CD4-positive, alpha-beta T cell treated with Interleukin-15 for 1 hour (primary cell): ENCODE measurements around the gene DEGS2.
"Not testable (repeated sequence)": the region's sequence is repeated elsewhere in the genome, so short reads cannot be mapped to it uniquely, and the experiment has no call there.

Experiments
- DNase-seq: peaks from one replicate; pipeline ENCODE4 v3.0.0-alpha.2; 2020

The DEGS2 gene

GRCh38 chr14:100176811-100177327 is 17.4 kb upstream of the DEGS2 start:
- DNase-seq: no peak

DNA sequence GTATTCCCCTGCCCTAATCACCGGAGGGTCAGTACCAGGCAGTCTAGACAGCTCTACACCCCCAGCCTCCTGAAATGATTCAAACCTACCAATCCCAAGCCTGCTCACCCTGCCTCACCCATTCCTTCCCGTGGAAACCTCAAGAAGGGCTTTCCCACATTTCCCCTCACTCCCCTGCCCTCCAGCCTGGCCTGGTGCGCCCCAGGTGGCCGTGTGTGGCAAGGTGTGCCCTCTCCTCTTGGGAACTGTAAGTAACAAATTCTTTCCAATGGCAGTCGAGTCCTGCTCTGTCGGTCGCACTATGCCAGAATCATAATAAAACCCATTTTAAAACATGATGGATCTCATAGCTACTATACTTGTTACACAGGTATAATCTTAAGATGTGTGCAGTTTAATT is 13.9 kb upstream of the DEGS2 start:
- no peak for DNase-seq

- DNase-seq: no peak
These were observed 13.4 kb upstream of the DEGS2 start for GRCh38 chr14:100172811-100173210.

- DNase-seq: no peak
These were observed 11.4 kb upstream of the DEGS2 start for GRCh38 chr14:100170880-100171279.

GRCh38 chr14:100168506-100168905 is 9.1 kb upstream of the DEGS2 start:
- no peak for DNase-seq

GRCh38 chr14:100165831-100166440 is 6.5 kb upstream of the DEGS2 start:
- no peak for DNase-seq

GRCh38 chr14:100165376-100165775 is 5.9 kb upstream of the DEGS2 start:
- DNase-seq: no peak

DNA sequence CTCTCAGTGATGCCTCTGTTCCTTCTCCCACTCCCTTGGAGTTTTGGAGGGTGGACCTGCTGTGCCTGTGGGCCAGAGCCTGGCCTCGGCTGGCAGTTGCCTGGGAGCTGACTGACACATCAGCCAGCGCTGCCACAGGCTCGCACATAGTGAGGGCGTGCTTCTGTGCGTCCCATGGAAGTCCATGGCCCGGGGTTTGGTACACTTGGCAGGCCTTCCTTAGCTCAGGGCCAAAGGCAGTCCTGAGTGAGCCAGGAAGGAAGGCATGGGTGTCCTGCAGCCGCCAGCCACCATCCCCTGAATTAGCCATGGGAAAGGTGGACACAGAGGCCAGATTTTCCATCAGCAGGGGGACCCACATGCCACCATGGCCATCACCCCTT is 1.1 kb upstream of the DEGS2 start:
- DNase-seq: no peak

GRCh38 chr14:100159865-100160533 is 554 bp upstream of the DEGS2 start:
- DNase-seq: no peak

DNA sequence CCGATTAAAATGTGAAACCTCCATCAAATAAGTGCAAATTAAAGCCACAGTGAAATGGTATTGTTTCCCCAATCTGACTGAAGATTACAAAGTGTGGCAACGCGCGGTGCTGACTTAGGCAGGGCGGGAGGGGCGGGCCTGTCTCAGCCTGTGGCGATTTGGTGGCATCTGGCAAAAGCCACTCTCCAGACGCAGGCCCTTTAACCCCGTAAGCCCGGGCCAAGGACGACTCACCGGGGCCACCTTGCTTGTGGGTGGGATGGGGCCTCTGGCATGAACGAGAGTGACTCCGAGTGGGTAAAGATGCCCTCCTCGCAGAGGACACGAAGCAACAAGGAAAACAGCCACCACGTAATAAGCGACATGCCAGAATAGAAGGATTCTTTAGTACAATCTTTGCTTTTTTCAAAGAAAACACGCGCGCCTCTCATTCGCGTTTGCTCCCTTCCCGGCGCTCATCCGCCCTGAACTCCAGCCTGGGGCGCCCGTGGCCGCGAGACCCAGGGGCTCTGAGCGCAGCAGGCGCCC is 815 bp downstream of the DEGS2 start:
- no peak for DNase-seq

- DNase-seq: not testable (repeated sequence)
These were observed 1.8 kb downstream of the DEGS2 start for GRCh38 chr14:100157548-100158232.

GRCh38 chr14:100156776-100157175 is 2.7 kb downstream of the DEGS2 start:
- DNase-seq: no peak

DNA sequence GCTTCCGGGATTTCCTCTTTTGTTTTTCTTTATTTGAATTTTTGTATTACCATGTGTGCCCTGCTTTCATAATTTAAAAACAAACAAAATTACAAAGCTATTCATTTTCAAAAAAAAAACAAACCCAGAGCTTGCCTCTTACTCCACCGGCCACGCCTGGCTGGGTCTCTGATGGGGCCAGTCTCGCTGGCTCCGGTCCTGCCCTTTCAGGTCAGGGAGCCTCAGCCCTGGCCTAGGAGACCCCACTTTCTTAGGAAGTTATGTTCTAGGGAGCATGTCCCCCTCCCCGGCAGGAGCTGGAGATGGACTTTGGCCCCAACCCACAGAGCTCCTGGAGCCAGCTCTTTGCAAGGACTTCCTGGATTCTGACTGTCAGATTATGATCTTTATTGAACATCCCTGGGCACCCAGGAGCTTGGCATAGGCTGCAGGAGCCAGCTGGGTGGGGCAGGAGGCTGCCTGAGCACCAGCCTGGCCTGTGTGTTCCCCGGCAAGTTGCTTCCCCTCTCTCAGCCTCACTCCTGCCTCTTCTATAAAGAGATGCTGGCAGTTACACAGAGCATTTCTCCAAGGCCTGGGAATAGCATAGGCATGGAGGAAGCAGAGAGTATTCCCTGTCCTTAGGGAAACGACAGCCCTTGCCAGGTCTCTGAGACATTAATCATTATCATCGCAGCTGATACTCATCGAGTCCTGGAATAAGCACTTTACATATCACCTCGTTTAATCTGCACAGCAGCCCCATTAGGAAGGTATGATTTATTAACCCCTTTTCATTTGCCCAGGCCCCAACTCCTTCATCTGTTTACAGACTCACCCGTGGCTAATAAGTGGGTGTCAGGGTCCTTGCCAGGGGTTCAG is 3.5 kb downstream of the DEGS2 start:
- no peak for DNase-seq

- no peak for DNase-seq
These were observed 4.3 kb downstream of the DEGS2 start for GRCh38 chr14:100155049-100155621.

DNA sequence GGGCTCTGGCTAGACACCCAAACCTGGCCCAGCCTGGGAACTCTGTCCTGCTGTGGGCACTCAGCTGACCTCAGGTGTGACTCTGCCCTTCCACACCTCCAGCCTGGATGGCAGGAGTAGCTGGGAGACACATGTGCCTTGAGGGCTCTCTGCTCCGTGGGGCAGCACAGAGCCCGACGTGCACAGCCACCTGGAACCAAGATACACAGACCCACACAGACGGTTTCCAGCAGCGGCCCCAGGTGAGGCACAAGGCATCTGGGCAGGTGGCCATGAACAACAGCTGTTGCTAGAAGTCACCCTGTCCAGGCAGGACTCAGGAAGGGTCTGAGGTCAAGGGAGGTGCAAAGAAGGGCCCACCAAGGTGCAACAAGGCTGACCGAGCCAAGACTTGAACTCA is 5.9 kb downstream of the DEGS2 start:
- DNase-seq: no peak

DNA sequence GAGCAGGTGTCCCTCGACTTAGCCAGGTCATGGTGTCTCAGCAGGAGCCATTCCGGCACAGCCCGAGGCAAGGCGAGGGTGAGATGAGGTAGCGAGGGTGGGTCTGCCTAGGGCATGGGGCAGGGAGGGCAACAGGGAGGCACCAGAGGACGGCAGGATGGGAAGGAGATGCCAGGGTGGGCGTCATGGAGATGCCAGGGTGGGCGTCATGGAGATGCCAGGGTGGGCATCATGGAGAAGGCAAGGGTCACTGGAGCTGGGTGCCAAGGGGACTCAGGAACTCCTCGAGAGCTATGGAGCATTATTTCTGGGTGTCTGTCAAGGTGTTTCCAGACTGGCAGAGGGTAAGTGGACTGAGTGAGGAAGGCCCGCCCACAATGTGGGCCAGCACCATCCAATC is 7.4 kb downstream of the DEGS2 start:
- DNase-seq: no peak

GRCh38 chr14:100150932-100151587 is 8.4 kb downstream of the DEGS2 start:
- DNase-seq: no peak

DNA sequence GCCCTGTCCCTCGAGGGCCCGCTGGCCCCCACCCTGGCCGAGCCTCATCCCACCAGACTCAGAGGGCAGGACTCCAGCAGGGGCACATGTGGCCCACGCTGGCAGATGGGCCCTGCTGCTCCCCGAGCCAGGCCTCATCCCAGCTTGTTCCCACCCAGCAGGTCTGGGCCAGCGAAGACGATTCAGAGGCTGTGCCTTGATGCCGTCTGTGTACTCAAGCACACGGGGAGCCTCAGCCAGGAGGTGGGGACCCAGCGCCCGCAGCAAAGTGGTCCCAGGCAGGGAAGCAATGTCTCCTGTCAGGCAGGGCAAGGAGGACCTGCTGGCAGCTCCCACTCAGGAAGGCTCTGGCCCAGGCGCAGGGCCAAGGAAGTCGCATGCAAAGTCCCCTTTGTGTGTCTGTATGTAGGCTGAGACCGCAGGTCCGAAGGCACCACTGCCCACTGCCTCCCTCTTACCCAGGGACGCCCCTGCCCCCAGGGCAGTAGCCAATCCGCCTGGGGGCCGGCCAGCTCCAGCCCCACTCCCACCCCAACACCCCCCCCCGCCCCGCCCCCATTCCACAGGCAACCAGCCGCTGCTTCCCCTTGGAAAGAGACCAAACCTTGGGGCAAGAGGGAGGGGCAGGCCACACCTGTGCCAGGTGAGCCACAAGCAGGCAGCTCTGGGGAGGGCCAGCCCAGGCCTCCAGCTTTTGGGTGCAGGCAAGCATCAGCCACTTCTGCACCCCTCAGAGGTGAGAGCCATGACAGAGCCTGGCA is 9.4 kb downstream of the DEGS2 start:
- no peak for DNase-seq

DNA sequence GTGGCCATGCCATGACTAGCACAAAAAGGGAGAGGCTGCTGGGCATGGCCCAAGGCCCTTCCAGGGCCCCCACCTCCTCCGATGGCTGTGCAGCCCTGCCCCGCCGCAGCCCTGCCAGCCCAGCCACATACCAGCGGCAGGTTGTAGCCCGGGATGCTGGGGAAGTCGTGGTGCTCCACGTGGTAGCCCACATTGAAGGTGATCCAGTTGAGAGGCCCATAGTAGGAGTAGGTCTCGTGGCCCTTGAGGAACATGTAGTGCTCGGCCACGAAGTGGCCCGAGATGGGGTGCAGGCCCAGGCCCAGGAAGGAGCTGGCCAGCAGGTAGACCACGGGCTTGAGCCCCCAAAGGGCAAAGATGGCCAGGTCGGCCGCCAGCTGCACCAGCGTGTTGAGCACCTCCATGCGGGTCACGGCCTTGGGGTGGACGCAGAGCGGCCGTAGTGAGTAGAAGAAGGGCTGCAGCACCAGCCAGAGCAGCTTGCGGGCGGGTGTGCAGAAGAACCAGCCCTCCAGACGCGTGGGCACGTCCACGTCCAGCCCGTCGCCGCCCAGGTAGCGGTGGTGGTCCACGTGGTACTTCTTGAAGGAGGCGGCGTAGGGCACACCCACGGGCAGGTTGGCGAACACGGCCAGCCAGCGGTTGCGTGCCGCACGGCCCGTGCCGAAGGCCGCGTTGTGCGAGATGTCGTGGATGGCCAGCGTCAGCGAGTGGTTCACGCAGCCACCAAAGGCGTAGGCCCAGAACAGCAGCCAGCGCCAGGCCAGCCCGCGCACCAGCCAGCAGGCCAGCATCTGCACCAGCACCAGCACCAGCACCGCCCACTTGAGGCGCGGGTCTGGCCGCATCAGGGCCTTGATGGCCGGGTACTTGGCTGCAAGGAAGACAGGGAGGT is 10.4 kb downstream of the DEGS2 start:
- DNase-seq: no peak
